GM23338 (cell line): ENCODE results near the gene MOB2.

ENCODE experiments used
- CTCF ChIP-seq, 2 experiments: fragments of 200-600 bp in 1 of 2; sonication (generic) in 1 of 2; conservative IDR thresholded peaks; 2 replicates each; pipeline versions ENCODE4 v1.5.1 to v1.6.1; 2016 to 2017; ENCODE audit warnings: antibody characterized with exemption in 2 of 2, low read depth in 2 of 2, mild to moderate bottlenecking in 2 of 2, moderate library complexity in 1 of 2
- EZH2 ChIP-seq: fragments of 200-600 bp; sonication (generic); IDR thresholded peaks from one replicate; pipeline ENCODE4 v1.8.0; 2017; ENCODE audit warnings: antibody characterized with exemption, mild to moderate bottlenecking, low read depth; ENCODE audit not compliant: unreplicated experiment
- JUNB ChIP-seq: IDR thresholded peaks from one replicate; pipeline ENCODE4 v1.6.1; 2016; ENCODE audit warnings: antibody characterized with exemption; ENCODE audit not compliant: unreplicated experiment
- POLR2AphosphoS5 ChIP-seq: IDR thresholded peaks from 2 replicates; pipeline ENCODE4 v1.6.1; 2016; ENCODE audit warnings: antibody characterized with exemption, low read depth

GRCh38 chr11:1479678-1480118 lies 6.9 kb downstream of the MOB2 start:
- TF ChIP-seq EZH2 (no peak), CTCF (conservative IDR thresholded peaks at IDR 0.05; ENCODE audit: low read depth in 2 of 2) (no peak), POLR2AphosphoS5 (no peak), JUNB (no peak)
